HG02571 (cell line): Measurements from ENCODE around the gene PTPRD.
"Not testable (repeated sequence)": the region's sequence is repeated elsewhere in the genome, so short reads cannot be mapped to it uniquely, and the experiment has no call there.

Experiments used
- ATAC-seq: cut with Tn5 transposase; IDR thresholded peaks from one replicate; pipeline ENCODE4 v1.9.1; 2021; ENCODE audit warnings: mild to moderate bottlenecking, moderate library complexity; ENCODE audit not compliant: unreplicated experiment

Gene PTPRD

DNA sequence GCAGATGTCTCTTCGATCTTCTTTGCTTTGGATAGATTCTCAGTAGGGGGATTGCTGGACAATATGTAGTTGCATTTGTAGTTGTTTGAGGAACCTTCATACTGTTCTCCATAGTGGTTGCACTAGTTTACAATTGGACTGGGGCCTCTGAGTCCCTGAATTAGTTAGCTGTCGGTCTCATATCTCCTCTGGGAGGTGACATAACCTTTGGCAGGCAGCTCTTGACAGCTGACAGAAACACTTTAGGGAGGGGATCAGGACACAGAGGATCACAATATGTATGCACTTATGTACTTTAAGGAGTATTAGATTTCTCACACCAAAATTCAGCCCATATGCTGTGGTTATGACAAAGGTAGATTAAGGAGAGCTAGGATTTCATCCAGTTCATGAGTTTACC is 1533.3 kb downstream of the PTPRD start:
- no peak for ATAC-seq

DNA sequence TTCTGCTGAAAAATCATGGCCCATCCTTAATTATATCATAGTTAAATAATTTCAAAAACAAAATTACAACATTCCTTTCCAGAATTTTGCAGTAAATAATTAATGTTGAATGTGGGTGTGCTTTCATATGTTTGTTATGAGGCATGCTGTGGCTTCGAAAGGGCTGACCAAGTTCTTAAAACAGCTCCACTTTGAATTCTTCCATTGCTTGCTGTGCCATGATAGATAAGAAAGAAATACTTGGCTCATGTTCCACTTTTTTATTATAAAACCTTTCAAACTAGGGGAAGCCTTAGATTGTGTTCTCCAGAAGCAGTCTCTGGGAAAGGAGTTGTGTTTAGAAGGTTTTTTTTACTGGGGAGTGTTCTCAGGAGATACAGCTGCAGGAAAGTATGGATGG is 1534.5 kb downstream of the PTPRD start:
- no peak for ATAC-seq

DNA sequence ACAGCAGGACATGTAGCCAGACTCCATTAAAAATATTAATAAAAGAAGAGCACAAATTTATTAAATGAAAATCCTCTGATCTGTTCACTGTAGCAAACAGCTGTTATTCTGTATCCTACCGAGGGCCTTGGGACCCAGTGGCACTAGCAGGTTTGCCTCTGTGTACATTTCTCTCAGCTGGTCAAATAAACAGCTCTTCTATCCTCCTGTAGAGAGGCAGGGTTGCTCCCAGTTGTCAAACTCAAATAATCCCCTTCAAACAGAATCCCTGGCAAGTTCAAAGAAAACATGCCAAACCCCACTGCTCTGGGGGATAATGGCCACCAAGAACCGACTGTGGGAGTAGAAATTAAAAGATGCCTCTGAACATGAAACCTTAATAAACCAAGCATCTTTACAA is 1551.2 kb downstream of the PTPRD start:
- ATAC-seq = no peak

DNA sequence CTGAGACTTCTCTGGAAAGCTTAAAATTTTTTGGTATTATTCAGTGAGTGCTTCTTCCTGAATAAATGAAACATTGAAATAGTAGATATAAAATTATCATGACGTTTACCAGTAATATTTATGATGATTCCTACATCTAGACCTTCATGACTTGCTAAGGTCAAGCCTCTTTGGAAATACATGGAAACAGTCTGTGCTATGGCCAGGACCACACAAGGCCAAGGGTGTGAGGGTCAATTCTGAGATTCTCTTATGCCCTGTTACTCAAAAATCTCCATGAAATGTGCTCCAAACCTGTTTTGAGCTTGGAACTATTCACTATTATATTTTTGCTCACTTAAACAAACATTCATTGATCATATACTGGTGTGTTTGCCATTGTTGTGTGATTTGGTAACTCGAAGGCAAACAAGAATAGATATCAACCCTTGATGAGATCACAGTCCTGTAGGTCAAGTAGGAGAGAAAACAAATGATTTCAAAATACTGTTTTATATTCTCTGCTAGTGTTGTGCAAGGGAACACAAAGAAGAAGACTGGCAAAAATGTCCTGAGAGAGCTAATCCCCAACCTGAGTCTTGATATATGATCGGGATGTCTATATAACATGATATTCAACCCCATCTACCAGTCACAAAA is 1558.3 kb downstream of the PTPRD start:
- ATAC-seq = no peak

DNA sequence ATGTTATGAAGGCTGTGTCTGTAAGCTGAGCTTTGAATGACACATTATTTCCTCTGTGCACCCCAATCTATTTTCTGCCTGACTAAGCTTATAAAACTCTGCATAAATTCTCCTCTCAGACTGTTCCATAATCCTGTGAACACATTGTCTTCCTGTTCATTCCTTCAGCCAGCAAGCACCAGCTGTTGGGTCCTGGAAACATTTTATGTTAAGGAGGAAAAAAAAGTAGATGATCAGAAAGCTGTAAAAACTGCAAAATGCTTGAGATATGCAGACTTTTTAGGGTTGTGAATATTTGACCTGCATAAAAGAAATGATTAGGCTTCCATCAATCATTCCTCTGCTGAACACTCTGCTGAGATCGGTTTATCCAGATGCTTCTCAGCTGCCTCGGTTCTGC is 1567.2 kb downstream of the PTPRD start:
- no peak for ATAC-seq

DNA sequence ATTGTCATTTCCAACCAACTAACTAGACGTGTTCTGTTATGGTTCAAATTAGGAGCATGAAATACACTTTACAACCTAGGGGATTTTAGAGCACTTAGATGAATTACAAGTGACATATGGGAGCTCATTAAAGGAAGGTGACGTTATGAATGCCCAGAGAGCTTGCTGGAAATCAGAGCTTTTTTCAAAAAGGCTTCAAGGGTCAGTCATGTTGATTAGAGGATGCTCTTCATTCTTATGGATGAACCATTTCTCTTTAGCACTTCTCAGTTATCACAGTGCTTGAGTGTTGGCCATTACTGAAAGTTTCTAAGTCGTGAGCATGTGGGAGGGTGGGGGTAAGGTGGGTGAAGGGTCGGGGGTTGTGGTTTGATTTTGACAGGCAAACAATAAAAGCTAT is 1567.7 kb downstream of the PTPRD start:
- no peak for ATAC-seq

DNA sequence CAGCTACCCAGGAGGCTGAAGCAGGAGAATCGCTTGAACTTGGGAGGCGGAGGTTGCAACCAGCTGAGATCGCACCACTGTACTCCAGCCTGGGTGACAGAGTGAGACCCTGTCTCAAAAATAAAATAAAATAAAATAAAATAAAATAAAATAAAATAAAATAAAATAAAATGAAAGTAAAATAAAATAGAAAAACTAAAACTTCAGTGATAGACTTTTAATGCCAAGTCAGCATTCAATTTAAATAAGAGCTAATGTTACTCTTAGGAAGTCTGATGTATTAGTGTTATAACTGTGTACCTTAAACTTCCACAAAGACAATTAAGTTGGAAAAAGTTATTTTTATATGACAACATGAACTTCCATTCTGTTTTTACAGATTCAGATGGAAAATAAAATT is 1569.0 kb downstream of the PTPRD start:
- not testable (repeated sequence) for ATAC-seq

DNA sequence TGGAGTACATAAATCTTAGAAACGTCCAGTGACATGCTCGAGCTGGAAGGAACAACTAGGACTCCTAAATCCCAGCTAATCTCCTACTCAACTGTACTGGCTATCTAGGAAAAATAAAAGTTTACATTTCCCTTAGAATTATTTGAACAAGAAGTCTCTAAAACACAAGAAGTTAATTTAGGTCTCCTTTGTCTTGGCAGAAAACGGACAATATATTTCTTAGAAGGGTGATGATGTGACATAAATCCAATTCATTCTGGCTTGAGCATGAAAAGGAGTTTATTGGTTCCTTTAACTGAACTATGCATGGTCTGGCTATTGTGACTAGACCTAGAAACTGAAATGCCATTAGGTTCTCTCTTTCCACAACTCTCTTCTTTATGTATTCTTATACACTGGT is 1571.0 kb downstream of the PTPRD start:
- no peak for ATAC-seq

DNA sequence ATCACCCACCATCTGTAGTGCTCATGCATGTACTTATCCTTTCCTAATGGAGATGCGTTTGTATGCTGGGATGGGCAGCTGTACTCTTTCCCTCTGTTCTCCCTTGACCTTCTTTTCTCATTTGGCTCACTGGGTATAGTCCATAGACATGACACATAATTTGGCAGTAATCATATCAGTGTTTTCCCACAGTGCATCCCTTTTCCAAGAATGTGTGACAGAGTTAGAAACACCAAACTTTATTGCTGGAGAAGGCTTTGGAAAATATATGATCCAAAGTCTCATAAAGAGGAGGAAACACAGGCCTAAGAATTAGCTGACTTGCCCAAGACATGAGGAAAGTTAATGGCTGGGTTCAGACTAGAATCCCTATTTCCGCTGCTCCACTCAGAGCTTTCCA is 1579.8 kb downstream of the PTPRD start:
- no peak for ATAC-seq

DNA sequence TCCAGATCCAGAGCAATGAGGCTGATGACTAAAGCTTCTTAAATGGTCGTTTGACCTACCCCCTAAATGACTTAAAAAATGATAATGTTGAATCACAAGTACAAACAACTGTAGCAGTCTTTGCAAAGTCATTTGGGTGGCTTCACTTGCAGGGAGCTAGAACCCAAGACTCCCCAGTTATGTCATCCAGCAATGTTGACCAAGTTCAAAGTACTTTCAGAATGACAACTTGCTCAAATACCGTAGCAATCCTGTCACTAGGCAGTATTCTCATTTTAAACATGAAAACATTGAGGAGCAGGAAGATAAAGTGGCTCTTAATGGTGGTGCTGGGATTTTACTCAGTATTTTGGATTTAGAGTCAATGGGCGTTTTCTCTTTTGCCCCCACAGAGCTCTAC is 1596.2 kb downstream of the PTPRD start:
- ATAC-seq = no peak

DNA sequence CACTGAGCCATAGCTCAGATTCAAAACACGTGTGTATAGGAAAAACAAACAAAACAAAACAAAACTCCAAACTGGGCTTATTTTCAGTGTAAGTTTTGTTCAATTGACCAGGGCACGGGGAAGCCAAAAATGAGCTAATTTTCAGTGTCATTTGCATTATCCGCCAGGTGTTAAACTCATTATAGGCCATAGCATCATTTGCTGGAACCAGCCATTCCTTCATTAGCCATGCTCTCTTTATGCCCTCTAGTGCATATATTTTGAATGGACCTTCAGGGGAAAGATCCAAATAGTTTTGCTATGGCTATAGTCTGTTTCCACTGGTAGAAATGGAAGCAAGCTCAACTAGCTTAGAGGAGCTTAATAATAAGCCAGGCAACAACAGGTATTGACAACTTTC is 1608.0 kb downstream of the PTPRD start:
- no peak for ATAC-seq

DNA sequence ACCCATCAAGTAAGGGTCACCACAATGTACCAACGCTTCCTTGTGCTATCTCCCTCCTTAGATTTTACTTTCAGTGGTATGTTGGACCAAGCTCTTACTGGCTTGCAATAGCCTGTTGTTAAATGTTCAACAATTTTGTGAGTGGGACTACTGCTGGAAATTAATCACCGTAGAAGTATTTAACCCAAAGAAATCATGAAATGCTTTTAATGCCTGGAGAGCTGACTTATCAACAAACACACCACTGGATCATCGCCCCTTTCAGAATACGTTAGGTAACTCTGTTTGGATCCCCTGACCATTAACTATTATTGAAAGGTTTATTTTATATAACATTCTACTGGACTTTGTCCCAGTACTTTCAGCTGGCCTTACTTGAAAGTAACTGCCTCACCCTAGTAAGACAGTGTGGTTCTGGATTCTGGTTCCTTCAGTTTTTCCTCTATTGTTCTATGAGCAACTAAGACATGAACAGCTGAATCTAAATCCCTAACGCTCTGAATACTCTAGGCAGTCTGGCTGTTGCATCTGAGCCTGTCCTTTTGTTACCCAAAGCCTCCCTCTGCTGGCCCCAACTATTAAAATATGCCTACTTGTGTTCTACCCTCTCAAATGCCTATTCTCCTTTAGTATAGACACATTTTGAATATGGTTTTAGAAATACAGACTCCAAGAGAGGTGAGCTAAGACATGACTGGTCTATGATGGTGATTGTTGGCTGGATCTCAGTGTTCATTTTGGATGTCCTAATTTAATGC is 1609.8 kb downstream of the PTPRD start:
- ATAC-seq = no peak

DNA sequence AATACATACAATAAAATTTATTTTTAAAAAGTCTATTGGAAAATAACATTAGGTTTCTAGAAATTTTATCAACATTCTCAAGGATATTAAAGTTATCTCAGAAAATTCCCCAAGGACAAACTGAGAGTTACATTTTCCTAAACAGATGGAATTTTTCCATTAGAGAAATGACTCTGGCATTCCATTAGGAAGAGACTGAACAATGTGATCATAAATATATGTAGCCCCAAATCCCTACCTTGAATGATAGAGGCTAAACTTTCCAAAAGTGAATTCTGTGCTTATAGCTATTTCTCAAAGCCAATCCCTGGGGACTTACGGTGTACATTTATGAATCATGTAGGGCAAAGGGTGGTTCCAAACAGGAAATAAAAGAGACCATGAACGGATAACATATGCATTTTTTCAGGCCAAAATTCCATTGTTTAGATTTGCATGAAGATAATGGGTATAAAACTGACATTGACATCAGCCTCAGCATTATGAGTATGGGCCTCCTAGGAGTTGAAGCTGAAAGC is 1632.2 kb downstream of the PTPRD start:
- ATAC-seq = no peak

DNA sequence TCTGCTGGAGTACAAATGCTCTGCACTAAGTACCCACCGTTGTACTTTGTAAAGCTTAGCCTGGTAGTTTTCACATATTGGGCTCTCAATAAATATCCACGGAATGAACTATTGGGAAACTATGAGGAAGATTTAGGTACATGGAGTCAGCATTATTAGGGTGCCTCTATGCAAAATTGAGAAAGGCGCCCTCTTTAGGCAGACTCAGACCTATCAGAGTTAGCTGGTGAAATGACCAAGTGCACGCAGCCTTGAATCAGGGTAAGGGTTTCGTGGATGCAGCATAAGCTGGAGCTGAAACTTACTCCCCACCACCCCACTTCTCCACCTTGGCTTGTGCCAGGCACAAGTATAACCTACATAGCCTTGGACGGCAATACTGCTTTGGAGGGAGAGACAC is 1634.5 kb downstream of the PTPRD start:
- no peak for ATAC-seq

DNA sequence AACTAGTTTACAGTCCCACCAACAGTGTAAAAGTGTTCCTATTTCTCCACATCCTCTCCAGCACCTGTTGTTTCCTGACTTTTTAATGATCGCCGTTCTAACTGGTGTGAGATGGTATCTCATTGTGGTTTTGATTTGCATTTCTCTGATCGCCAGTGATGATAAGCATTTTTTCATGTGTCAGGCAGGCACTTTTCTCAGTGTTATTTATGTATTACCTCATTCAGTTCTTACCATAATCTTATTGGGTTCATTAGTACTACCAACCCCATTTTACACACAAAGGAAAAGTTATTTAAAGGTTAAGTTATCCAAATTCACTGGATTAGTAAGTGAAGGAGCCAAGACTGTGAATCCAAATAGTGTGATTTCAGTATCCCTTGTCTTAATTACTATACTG is 1644.5 kb downstream of the PTPRD start:
- not testable (repeated sequence) for ATAC-seq

DNA sequence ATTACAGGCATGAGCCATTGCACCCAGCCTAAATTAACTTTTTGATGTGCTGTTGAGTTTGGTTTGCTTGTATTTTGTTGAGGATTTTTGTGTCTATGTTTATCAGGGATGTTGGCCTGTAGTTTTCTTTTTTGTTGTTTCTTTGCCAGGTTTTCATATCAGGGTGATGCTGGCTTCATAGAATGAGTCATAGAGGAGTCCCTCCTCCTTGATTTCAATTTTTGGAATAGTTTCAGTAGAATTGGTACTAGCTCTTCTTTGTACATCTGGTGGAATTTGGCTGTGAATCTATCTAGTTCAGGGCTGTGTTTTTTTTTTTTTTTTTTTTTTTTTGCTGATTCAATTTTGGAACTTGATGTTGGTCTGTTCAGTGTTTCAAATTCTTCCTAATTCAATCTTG is 1648.9 kb downstream of the PTPRD start:
- ATAC-seq = no peak

DNA sequence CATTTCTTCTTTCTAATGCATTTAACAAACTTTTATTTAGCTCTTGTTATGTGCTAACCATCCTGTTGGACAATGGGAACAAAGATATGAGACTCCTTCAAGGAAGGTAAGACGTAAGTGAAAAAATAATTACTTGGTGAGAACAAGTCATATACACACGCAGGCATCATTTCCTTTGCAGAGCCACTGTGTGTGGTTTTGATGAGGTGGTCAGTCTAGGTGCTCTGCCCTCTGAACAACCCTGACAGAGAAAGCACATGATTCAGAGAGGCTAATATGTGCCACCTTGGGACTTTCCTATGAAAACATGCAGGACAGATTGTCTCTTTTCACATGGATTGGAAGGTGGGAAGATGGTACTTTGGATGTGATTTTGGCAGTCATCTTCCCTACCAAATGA is 1650.7 kb downstream of the PTPRD start:
- no peak for ATAC-seq

DNA sequence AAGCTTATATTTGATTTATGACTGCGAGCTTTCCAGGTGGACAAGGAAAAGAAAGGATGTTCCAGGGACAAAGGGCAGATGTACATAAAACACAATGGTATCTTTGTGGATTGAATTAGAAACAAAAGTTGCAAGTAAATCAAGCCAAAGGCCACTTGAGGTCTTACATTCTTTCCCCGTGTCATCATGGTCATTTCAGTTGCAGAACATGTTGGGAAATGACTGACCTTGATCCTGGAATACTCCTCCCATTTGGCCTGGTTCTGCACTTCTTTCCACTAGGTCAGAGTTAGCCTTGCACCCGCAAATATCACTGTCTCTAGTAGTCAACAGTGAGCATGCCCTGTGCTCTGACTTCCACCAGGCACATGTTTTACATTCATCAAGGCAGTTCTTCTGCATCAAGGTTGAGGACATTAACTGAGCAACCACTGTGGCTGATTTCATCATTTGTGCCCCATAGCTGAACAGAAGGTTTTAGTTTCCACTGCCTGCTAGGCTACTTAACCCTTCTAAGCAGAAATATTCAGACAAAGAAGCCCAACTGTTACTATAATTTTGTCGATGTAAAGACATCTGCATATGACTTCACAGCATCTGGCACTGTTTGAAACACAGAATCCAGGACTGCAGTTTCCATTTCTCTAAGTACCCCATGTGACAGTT is 1651.5 kb downstream of the PTPRD start:
- ATAC-seq = no peak

DNA sequence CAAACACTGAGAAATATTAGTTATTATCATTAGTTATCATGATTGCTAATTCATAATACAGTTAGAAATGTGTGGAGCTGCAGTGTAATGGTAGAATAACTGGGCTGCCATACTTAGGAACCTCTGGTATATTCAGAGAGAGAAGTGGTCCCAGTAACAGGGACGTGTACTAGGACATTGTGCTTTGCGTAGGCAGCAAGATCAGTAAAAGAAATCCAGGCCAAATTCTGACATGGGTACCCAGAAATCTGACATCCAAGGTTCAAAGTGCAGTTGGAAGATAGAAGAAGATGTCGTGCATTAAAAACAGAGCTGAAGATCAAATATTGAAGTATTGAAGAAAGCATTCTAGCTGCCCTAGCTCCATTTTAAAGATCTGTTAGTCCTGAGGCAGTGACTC is 1652.5 kb downstream of the PTPRD start:
- no peak for ATAC-seq

DNA sequence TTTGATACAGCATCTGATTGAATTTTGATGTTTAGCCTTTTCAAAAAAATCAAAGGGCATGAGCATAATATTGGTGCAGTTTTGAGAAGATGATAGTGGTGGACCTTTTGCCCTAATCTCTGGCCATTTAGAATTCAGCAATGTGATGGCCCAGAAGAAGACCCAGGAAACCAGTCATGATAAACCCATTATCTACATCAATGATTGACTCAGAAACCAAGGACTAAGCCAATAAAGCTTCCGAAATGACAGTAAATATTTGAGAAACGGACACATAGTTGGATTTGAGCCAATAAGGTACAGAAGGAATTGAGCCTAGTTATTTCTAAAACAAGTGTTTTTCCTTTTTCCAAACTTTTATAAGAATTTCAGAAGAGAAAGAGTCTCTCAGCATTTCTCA is 1654.4 kb downstream of the PTPRD start:
- no peak for ATAC-seq

DNA sequence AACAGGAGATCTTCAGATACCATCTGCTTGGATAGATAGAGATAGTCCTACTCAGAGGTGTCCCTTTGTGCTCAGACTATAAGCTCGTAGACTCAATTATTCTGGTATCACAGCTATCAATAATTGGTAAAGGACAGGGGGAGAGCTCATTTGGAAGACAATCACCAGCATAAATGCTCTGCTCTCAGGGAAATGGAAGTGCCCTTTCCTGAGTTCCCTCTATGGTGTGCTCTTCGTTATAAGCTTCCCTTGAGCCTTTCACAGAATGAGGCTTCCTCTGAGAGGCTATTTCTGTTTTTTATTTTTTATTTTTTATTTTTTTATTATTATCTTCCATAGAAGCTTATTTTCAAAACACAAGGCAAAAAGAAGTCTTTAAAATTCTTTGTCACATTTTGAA is 1657.5 kb downstream of the PTPRD start:
- ATAC-seq = no peak

DNA sequence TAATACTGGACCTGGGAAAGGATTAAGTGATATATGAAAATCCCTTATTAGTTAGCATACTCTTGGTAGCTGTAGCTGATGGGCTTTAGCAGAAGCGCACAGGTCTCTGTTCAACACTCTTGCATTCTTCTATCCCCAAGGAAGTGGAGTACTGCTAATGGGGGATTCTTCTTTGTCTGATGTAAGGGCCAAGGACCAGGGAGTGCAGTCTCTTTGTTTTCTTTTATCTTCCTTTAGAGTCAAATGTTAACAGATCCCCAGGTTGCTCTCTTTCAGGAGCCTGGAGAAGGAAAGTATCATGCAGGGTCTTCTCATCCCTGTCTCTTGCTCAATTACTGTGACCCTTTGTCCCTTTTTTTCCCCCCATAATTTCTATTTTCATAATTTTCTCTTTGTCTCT is 1666.3 kb downstream of the PTPRD start:
- ATAC-seq = no peak
